GM21360 (cell line): ENCODE results near the gene ENTPD1.
"Not testable (repeated sequence)": the region's sequence is repeated elsewhere in the genome, so short reads cannot be mapped to it uniquely, and the experiment has no call there.

Experiments used
- ATAC-seq: cut with Tn5 transposase; IDR thresholded peaks from one replicate; pipeline ENCODE4 v1.9.1; 2021; ENCODE audit warnings: mild to moderate bottlenecking, moderate library complexity; ENCODE audit not compliant: unreplicated experiment

ENTPD1 gene

GRCh38 chr10:95756041-95756761 is at the start of gene ENTPD1:
ENTPD1 (plus strand) TSS chr10:95756163; CDS start chr10:95756240, 77 bp downstream.
- no peak for ATAC-seq

GRCh38 chr10:95706573-95706972 is 49.4 kb upstream of the ENTPD1 start:
- no peak for ATAC-seq

- ATAC-seq, result no peak
Measured at GRCh38 chr10:95706990-95707389, 49.0 kb upstream of the ENTPD1 start.

- no peak for ATAC-seq
Measured at GRCh38 chr10:95711492-95711891, 44.5 kb upstream of the ENTPD1 start.

- ATAC-seq, result no peak
Measured at GRCh38 chr10:95716466-95716865, 39.5 kb upstream of the ENTPD1 start.

GRCh38 chr10:95716866-95717265 is 39.1 kb upstream of the ENTPD1 start:
- no peak for ATAC-seq

- not testable (repeated sequence) for ATAC-seq
Measured at GRCh38 chr10:95720745-95721144, 35.2 kb upstream of the ENTPD1 start.

GRCh38 chr10:95722496-95722895 is 33.5 kb upstream of the ENTPD1 start:
- ATAC-seq, result not testable (repeated sequence)

GRCh38 chr10:95728526-95728925 is 27.4 kb upstream of the ENTPD1 start:
- ATAC-seq, result no peak

GRCh38 chr10:95729323-95730055 is 26.5 kb upstream of the ENTPD1 start:
- no peak for ATAC-seq

GRCh38 chr10:95730233-95730632 is 25.7 kb upstream of the ENTPD1 start:
- no peak for ATAC-seq

- not testable (repeated sequence) for ATAC-seq
Measured at GRCh38 chr10:95732907-95733306, 23.1 kb upstream of the ENTPD1 start.

- ATAC-seq, result no peak
Measured at GRCh38 chr10:95739056-95739455, 16.9 kb upstream of the ENTPD1 start.

- peak; percentile 60 for ATAC-seq
Measured at GRCh38 chr10:95741807-95742467, 14.0 kb upstream of the ENTPD1 start.

- ATAC-seq, result no peak
Measured at GRCh38 chr10:95742485-95742884, 13.5 kb upstream of the ENTPD1 start.

GRCh38 chr10:95742962-95743535 is 12.9 kb upstream of the ENTPD1 start:
- ATAC-seq, result no peak

GRCh38 chr10:95745501-95745900 is 10.5 kb upstream of the ENTPD1 start:
- ATAC-seq, result no peak

GRCh38 chr10:95748349-95748748 is 7.6 kb upstream of the ENTPD1 start:
- ATAC-seq, result no peak

GRCh38 chr10:95755511-95756004 is 405 bp upstream of the ENTPD1 start:
- ATAC-seq, result no peak

GRCh38 chr10:95756809-95757684 is 1.1 kb downstream of the ENTPD1 start:
- ATAC-seq, result no peak
